ENCODE data around the gene IFNA21. TPM values are rescaled to one million over a fixed set of nuclear protein-coding genes. Genes with fewer than 3 reads are reported as not detected.
"Not testable (repeated sequence)": the region's sequence is repeated elsewhere in the genome, so short reads cannot be mapped to it uniquely, and the experiment has no call there.

Gene IFNA21
- total and polyA plus RNA-seq, 10 donors = not detected

DNA sequence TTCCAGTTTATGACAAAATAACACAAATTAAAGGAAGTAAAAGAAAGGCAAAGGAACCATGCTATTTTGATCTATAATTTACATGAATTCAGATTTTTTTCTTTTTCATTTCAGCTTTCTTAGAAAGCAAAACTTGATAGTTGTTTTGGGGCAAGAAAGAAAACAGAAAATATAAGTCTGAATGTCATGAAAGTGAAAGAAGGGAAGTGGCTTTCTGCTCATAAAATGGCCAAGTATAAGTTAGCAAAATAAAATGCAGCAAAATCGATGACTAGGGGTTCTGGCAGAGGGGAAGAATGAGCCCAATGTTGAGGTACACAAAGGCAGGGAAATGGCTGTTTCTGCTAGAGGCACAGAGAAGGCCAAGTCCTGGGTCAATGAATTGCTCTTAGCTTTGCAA lies 21.9 kb downstream of the IFNA21 start:
- 29 to 42% (median 39%) methylated on average over 1 of the region's 1 CpG for WGBS, 5 donors
- Histone ChIP-seq H3K9me3 (peaks cover 0 to 17% (median 12%) of the 10 kb centered on the region in 8 donors), H3K36me3 (no peaks in the 10 kb centered on the region), H3K4me1 (peaks cover 0 to 20% (median 10%) of the 10 kb centered on the region in 6 donors), H3K27me3 (replicated peaks in 1 of 7) (no peaks in the 10 kb centered on the region), H3K27ac (peak overlapping the region in 4 of 8 donors; percentile 47 to 68 (median 57)), H3K4me3 (no peak overlapping the region)
- TF ChIP-seq POLR2A (IDR thresholded peaks at IDR 0.05) = no peak
- TF ChIP-seq POLR2AphosphoS5 (IDR thresholded peaks at IDR 0.05) = no peak
- TF ChIP-seq, protein P1, sequence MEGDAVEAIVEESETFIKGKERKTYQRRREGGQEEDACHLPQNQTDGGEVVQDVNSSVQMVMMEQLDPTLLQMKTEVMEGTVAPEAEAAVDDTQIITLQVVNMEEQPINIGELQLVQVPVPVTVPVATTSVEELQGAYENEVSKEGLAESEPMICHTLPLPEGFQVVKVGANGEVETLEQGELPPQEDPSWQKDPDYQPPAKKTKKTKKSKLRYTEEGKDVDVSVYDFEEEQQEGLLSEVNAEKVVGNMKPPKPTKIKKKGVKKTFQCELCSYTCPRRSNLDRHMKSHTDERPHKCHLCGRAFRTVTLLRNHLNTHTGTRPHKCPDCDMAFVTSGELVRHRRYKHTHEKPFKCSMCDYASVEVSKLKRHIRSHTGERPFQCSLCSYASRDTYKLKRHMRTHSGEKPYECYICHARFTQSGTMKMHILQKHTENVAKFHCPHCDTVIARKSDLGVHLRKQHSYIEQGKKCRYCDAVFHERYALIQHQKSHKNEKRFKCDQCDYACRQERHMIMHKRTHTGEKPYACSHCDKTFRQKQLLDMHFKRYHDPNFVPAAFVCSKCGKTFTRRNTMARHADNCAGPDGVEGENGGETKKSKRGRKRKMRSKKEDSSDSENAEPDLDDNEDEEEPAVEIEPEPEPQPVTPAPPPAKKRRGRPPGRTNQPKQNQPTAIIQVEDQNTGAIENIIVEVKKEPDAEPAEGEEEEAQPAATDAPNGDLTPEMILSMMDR (IDR thresholded peaks at IDR 0.05 in 8 of 11, conservative IDR thresholded peaks at IDR 0.05 in 3 of 11) = no peak
- DNase-seq = no peak
- intact Hi-C loops (cut with DNase I; ENCODE audit: low total_unique reads) = no loop called here

DNA sequence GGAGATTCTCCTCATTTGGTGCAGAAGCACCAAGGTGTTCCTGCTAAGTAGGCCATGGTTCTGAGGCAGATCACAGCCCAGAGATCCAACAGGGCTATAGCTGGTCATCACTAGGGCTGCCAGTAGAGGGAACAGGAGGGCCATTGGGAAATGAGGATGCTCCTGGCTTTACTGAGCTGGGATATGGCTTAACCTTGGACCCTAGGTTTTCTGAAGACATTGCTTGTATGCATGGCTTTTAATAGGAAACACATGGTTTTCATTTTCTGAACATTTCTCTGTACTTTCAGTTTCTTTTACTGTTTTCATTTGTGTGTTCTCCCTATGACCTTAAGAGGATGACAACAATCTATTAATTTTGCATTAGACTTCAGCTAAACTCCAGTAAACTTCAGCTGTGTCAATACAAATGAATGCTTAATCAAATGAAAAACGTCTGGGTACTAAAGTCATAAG lies 25.0 kb downstream of the IFNA21 start, which contains the start of gene IFNW1:
TSS of gene IFNW1 (minus strand) at position 406 of the 456 bp plus-strand sequence. CDS start at position 144, 262 bp downstream.
- Histone ChIP-seq H3K9me3 (no peaks in the 10 kb centered on the region), H3K27me3 (replicated peaks in 1 of 7) (no peaks in the 10 kb centered on the region), H3K4me3 (no peak within 1 kb of the TSS), H3K36me3 (no peaks in the 10 kb centered on the region), H3K4me1 (peaks cover 0 to 20% (median 10%) of the 10 kb centered on the region in 6 donors), H3K27ac (no peak within 1 kb of the TSS)
- DNase-seq = no peak
- TF ChIP-seq, protein P1 (IDR thresholded peaks at IDR 0.05 in 8 of 11, conservative IDR thresholded peaks at IDR 0.05 in 3 of 11) = no peak
- TF ChIP-seq POLR2AphosphoS5 (IDR thresholded peaks at IDR 0.05) (no peak), POLR2A (IDR thresholded peaks at IDR 0.05) (no peak)
- intact Hi-C loops (cut with DNase I; ENCODE audit: low total_unique reads) = no loop called here
- WGBS, 5 donors = 54 to 84% (median 63%) methylated on average over 1 of the region's 1 CpG

DNA sequence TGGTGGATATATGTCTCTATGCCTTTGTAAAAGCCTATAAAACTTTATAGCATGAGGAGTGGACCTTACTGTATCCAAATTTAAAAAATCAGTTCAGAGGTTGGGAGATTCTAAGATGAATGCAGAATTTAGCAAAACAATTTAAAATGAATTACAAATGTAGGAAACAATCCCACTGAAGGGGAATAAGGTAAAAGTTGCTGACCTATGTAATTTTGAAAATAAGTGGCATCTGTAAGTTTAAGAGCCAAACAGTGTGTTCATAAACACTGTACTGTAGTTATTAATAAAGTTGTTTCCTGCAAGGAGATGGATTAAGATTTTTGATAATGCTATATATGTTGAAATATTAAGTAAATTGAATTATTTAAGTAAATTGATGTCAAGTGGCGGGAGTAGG lies 29.4 kb downstream of the IFNA21 start:
- H3K4me3 ChIP-seq = no peak overlapping the region
- no peaks in the 10 kb centered on the region for H3K9me3 ChIP-seq
- TF ChIP-seq, protein P1 (IDR thresholded peaks at IDR 0.05 in 8 of 11, conservative IDR thresholded peaks at IDR 0.05 in 3 of 11) = no peak
- TF ChIP-seq POLR2AphosphoS5 (IDR thresholded peaks at IDR 0.05) = no peak
- TF ChIP-seq POLR2A (IDR thresholded peaks at IDR 0.05) = no peak
- no peak overlapping the region for H3K27ac ChIP-seq
- no peaks in the 10 kb centered on the region for H3K36me3 ChIP-seq
- intact Hi-C loops (cut with DNase I; ENCODE audit: low total_unique reads) = no loop called here
- H3K4me1 ChIP-seq = peaks cover 0 to 9% (median 0%) of the 10 kb centered on the region in 6 donors
- H3K27me3 ChIP-seq (replicated peaks in 1 of 7) = no peaks in the 10 kb centered on the region
- WGBS, 5 donors = 37 to 95% (median 92%) methylated on average over 1 of the region's 1 CpG
- no peak for DNase-seq

DNA sequence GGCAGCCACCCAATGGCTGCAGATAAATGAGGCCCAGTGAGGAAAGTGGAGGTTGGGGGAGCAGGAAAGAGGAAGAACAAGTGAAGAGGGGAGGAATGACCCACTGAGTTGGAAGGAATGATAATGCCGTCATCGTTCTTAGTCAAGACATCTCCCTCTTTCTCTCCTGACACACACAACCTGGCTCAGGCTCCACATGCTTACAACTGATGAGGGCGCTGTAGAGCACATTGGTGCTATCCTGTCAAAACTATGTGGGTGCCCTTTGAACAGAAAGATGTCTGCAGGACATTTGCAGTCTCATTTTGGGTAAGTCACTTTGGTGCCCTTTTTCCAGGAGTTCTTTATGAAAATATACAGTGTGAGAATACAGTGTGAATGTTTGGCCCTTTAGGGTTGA lies 30.7 kb downstream of the IFNA21 start:
- no peak overlapping the region for H3K4me3 ChIP-seq
- no peak overlapping the region for H3K27ac ChIP-seq
- intact Hi-C loops (cut with DNase I; ENCODE audit: low total_unique reads) = no loop called here
- H3K9me3 ChIP-seq = no peaks in the 10 kb centered on the region
- no peaks in the 10 kb centered on the region for H3K4me1 ChIP-seq
- 64 to 82% (median 79%) methylated on average over 3 of the region's 3 CpGs for WGBS, 5 donors
- TF ChIP-seq POLR2A (IDR thresholded peaks at IDR 0.05) (no peak), POLR2AphosphoS5 (IDR thresholded peaks at IDR 0.05) (no peak)
- TF ChIP-seq, protein P1 (IDR thresholded peaks at IDR 0.05 in 8 of 11, conservative IDR thresholded peaks at IDR 0.05 in 3 of 11) = no peak
- no peaks in the 10 kb centered on the region for H3K27me3 ChIP-seq (replicated peaks in 1 of 7)
- H3K36me3 ChIP-seq = no peaks in the 10 kb centered on the region
- DNase-seq = no peak

DNA sequence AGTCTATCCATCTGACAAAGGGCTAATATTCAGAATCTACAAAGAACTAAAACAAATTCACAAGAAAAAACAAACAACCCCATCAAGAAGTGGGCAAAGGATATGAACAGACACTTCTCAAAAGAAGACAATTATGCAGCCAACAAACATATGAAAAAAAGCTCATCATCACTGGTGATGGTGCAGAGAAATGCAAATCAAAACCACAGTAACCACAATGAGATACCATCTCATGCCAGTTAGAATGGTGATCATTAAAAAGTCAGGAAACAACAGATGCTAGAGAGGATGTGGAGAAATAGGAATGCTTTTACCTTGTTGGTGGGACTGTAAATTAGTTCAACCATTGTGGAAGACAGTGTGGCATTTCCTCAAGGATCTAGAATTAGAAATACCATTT lies 38.3 kb downstream of the IFNA21 start:
- H3K4me1 ChIP-seq; H3K4me3 ChIP-seq; DNase-seq; H3K27ac ChIP-seq; H3K36me3 ChIP-seq; H3K27me3 ChIP-seq (replicated peaks in 1 of 7); intact Hi-C loops (cut with DNase I; ENCODE audit: low total_unique reads): not testable (repeated sequence)
- peaks cover 0 to 12% (median 4%) of the 10 kb centered on the region in 8 donors for H3K9me3 ChIP-seq
